ENCODE results near the gene SND1.

DNA sequence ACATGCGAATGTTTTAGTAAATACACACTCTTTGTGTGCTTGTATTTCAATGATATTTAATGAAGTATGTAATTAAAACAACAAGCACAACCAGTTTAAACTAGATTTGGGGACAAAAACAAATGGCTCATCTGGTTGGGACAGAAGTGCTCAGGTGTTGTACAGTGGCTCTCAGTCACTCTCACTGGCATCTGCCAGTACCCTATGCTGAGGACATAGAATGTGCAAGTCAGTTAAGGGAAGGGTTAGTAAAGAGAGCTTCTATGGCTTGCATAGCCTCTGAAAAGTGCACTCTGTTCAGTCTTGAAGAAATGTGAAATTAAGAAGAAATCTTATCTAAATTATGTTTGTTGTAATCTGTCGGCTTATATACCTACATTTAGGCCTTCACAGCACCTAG is 196.2 kb downstream of the SND1 start:
- TF ChIP-seq, protein P1, sequence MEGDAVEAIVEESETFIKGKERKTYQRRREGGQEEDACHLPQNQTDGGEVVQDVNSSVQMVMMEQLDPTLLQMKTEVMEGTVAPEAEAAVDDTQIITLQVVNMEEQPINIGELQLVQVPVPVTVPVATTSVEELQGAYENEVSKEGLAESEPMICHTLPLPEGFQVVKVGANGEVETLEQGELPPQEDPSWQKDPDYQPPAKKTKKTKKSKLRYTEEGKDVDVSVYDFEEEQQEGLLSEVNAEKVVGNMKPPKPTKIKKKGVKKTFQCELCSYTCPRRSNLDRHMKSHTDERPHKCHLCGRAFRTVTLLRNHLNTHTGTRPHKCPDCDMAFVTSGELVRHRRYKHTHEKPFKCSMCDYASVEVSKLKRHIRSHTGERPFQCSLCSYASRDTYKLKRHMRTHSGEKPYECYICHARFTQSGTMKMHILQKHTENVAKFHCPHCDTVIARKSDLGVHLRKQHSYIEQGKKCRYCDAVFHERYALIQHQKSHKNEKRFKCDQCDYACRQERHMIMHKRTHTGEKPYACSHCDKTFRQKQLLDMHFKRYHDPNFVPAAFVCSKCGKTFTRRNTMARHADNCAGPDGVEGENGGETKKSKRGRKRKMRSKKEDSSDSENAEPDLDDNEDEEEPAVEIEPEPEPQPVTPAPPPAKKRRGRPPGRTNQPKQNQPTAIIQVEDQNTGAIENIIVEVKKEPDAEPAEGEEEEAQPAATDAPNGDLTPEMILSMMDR (IDR thresholded peaks at IDR 0.05): no peak
- no peak for TF ChIP-seq POLR2A (IDR thresholded peaks at IDR 0.05)
